GM21526 (cell line): Measurements from ENCODE around the gene SLC66A1.
"Not testable (repeated sequence)": the region's sequence is repeated elsewhere in the genome, so short reads cannot be mapped to it uniquely, and the experiment has no call there.

Experiments
- ATAC-seq: cut with Tn5 transposase; IDR thresholded peaks from one replicate; pipeline ENCODE4 v1.9.1; 2021; ENCODE audit warnings: moderate library complexity; ENCODE audit not compliant: unreplicated experiment, low FRiP score

The SLC66A1 gene, protein sequence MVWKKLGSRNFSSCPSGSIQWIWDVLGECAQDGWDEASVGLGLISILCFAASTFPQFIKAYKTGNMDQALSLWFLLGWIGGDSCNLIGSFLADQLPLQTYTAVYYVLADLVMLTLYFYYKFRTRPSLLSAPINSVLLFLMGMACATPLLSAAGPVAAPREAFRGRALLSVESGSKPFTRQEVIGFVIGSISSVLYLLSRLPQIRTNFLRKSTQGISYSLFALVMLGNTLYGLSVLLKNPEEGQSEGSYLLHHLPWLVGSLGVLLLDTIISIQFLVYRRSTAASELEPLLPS

GRCh38 chr1:19311931-19312781 lies at the start of gene SLC66A1, which contains the start of gene AKR7A2:
Gene SLC66A1 (plus strand): TSS chr1:19312326. CDS start chr1:19317678, 5,352 bp downstream.
Gene AKR7A2 (minus strand): TSS chr1:19312144. CDS start chr1:19312124, 20 bp downstream.
- ATAC-seq, result peak; percentile 53

GRCh38 chr1:19262744-19263143 lies 49.4 kb upstream of the SLC66A1 start:
- ATAC-seq, result no peak

DNA sequence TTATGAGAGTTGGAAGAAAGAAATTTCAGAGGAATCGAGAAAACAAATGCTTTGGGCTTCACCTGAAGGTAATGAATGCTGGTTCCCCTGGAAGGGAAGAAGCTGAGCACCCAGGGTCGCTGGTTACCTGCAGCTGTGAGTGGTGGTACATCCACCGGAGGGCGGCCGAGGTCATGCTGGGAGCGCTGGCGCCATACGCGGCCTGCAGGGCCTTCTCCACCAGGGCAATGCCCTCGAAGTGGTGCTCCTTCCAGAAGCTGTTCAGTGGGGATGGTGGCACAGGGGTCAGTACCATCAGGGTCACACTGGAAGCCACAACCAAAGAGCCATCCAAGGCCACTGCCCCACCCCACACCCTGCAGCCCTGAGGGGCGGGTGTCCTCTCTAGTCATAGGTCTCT lies 43.7 kb upstream of the SLC66A1 start:
- no peak for ATAC-seq

DNA sequence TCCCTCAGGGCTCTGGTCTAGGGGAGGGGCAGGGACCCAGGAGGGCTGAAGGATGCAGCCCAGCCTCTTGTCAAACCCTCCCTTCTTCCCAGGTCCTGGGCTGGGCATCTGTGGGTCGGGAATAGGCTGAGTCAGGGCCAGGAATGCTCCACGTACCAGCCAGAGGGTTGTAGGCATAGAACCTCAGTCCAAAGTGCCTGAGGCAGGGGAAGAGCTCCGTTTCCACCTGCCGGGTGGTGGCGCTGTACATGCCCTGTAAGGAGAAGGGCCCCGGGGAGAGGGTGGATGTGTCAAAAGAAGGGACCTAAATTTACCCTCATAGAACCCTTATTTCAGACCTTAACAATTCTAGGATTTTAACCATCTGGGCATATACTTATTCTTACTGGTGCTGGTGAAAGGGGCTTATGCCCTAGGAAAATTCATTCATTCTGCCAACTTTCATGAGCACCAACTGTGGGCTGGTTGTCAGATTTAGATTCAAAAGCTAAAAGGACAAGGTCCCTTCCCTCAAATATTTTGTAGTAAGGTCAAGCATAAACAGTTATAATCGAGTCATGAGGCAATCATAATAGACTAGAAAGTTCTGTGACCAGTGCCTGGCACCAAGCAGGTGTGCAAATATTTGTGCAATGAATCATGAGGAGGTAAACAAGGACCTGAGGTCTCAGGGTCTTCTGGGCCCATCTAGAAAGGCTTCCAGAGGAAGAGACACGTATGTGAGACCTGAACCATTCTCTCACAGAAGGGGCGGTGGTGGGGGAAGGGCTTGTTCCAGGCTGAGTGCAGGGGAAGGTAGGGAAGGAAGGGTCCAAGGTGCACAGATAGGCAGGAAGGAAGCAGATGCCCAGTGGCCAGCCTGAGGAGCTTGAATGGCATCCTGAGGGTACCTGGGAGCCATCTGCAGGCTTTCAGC lies 42.4 kb upstream of the SLC66A1 start:
- not testable (repeated sequence) for ATAC-seq

DNA sequence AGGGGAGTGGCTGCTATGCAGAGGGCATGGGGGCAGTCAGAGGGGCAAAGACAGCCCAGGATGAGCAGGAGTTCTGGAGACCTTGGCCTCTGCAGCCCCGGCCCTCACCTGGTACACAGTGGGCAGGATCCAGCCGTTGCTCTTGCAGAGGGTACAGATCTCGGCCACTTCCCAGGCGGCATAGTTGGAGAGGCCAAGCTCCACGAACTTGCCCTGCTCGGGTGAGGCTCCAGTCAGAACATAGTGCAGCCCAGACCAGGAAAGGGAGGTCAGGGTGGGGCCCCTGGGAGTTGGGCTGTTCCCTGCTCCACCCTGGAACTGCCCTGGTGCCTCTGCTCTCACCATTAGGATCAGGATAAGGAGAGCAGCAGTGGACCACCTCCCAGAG lies 41.8 kb upstream of the SLC66A1 start:
- ATAC-seq, result not testable (repeated sequence)

GRCh38 chr1:19272064-19272463 lies 40.1 kb upstream of the SLC66A1 start:
- no peak for ATAC-seq

DNA sequence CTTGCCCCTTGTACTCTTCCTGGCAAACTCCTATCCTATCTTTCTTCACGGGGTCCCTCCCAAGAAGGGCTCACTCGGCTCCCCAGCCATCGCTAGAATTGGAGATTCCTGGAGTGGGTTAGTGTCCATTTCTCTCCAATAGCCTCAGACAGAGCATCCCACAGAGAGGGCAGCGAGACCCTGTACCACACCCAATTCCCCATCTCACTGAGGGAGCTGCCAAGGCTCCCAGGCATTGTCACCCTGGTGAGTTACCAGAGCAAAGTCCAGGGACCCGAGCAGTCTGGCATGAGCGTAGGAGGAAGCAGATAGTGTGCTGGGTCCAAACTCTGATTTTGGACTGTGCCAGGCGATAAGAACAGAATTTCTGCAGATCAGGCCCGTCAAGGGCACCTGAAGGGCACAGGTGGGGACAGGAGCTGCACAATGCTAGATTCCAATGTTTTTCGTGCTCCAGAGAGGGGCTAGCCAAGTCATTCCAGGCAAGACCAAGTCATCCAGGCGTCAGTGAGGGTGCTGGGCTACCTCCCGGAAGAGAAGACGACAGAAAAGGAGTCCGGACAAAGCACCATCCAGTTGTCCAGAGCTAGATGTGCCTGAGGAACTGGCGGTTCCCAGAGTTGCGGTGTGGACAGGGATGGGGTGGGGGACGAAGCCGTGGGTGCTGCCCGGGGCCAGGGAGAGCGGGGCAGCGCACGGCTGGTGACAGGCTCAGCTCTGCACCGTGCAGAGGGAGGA lies 38.9 kb upstream of the SLC66A1 start:
- no peak for ATAC-seq

GRCh38 chr1:19273844-19274531 lies 38.1 kb upstream of the SLC66A1 start:
- not testable (repeated sequence) for ATAC-seq

GRCh38 chr1:19274636-19275035 lies 37.5 kb upstream of the SLC66A1 start:
- no peak for ATAC-seq

DNA sequence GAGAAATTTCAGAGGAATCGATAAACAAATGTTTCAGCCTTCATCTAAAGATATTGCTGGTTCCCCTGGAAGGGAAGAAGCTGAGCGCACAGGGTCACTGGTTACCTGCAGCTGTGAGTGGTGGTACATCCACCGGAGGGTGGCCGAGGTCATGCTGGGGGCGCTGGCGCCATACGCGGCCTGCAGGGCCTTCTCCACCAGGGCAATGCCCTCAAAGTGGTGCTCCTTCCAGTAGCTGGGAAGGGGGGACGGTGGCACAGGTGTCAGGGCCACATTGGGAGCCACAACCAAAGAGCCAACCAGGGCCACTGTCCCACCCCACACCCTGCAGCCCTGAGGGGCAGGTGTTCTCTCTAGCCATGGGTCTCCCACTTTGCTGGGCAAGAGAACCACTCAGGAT lies 28.2 kb upstream of the SLC66A1 start:
- no peak for ATAC-seq

GRCh38 chr1:19284881-19285280 lies 27.2 kb upstream of the SLC66A1 start:
- ATAC-seq, result no peak

GRCh38 chr1:19285366-19285765 lies 26.8 kb upstream of the SLC66A1 start:
- ATAC-seq, result not testable (repeated sequence)

DNA sequence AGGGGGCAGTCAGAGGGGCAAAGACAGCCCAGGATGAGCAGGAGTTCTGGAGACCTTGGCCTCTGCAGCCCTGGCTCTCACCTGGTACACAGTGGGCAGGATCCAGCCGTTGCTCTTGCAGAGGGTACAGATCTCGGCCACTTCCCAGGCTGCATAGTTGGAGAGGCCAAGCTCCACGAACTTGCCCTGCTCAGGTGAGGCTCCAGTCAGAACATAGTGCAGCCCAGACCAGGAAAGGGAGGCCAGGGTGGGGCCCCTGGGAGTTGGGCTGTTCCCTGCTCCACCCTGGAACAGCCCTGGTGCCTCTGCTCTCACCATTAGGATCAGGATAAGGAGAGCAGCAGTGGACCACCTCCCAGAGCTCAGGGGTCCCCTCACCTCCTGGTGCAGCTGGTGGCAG lies 26.3 kb upstream of the SLC66A1 start:
- ATAC-seq, result not testable (repeated sequence)

- ATAC-seq, result no peak
Observed at GRCh38 chr1:19287436-19288185, 24.5 kb upstream of the SLC66A1 start.

DNA sequence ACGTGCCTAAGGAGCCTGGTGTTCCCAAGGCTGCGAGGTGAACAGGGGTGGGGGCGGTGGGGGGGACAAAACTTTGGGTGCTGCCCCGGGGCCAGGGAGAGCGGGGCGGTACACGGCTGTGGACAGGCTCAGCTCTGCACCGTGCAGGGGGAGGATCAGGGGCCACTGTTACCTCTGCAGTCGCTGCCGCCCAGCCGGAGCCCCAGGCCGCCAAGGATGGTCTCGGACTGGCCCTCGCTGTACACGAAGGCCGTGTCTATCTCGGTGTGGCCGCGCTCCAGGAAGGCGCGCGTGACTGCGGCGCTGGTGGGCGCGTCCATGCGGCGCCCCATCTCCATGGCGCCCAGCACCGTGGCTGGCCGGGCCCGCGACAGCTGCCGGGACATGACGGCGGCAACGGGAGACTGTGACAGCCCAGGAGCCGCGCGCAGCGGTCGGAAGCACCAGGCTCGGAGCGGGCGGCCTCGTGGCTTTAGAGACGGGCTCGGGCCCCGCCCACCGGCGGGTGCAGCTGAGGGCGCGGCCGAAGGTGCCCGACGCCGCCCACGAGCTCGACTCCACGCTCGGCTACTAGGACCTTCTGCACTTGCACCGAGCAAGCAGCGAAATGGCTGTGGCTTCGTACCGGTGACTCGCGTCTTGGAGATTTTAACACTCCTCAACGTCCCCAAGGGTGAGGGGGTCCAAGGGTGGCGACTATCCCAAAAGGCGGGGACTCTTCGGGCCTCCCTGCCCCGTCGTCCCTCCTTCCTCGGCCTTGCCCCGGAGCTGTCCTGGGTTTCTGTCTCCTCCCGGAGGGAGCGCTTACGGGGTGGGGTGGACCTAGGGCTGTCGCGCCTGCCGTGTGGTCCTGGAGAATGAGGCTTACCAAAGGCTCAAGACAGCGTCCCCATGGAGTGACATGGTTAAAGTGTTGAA lies 23.5 kb upstream of the SLC66A1 start, which contains the start of gene AKR7A3:
Gene AKR7A3, minus strand, starts transcription at position 447 of the 918 bp plus-strand sequence. Its CDS starts 61 bp downstream, at position 386.
- not testable (repeated sequence) for ATAC-seq

- no peak for ATAC-seq
Observed at GRCh38 chr1:19289244-19289643, 22.9 kb upstream of the SLC66A1 start.

GRCh38 chr1:19294638-19295037 lies 17.5 kb upstream of the SLC66A1 start:
- no peak for ATAC-seq
